HG02571 (cell line): ENCODE measurements around the gene DDX6.
"Not testable (repeated sequence)": the region's sequence is repeated elsewhere in the genome, so short reads cannot be mapped to it uniquely, and the experiment has no call there.

Experiments used
- ATAC-seq: cut with Tn5 transposase; IDR thresholded peaks from one replicate; pipeline ENCODE4 v1.9.1; 2021; ENCODE audit warnings: mild to moderate bottlenecking, moderate library complexity; ENCODE audit not compliant: unreplicated experiment

Gene DDX6

GRCh38 chr11:118791111-118791960, at the start of gene DDX6:
TSS of gene DDX6 (minus strand) at chr11:118791164. CDS start at chr11:118786251, 4,913 bp downstream.
- peak; percentile 44 for ATAC-seq

GRCh38 chr11:118838905-118839553, 48.1 kb upstream of the DDX6 start:
- ATAC-seq = peak; percentile 72

- no peak for ATAC-seq
Observed at GRCh38 chr11:118837868-118838267, 46.9 kb upstream of the DDX6 start.

GRCh38 chr11:118834427-118835028, 43.6 kb upstream of the DDX6 start:
- no peak for ATAC-seq

DNA sequence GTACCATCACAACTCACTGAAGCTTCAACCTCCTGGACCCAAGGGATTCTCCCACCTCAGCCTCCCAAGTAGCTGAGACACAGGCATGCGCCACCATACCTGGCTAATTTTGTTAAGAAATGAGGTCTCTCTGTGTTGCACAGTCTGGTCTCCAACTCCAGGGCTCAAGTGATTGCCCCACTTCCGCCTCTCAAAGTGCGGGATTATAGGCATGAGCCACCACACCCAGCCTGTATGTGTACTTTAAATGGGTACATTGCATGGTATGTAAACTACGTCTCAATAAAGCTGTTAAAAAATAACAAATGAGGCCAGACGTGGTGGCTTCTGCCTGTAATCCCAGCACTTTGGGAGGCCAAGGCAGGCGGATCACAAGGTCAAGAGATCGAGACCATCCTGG, 36.2 kb upstream of the DDX6 start:
- ATAC-seq = no peak

GRCh38 chr11:118822936-118823510, 32.1 kb upstream of the DDX6 start:
- not testable (repeated sequence) for ATAC-seq

DNA sequence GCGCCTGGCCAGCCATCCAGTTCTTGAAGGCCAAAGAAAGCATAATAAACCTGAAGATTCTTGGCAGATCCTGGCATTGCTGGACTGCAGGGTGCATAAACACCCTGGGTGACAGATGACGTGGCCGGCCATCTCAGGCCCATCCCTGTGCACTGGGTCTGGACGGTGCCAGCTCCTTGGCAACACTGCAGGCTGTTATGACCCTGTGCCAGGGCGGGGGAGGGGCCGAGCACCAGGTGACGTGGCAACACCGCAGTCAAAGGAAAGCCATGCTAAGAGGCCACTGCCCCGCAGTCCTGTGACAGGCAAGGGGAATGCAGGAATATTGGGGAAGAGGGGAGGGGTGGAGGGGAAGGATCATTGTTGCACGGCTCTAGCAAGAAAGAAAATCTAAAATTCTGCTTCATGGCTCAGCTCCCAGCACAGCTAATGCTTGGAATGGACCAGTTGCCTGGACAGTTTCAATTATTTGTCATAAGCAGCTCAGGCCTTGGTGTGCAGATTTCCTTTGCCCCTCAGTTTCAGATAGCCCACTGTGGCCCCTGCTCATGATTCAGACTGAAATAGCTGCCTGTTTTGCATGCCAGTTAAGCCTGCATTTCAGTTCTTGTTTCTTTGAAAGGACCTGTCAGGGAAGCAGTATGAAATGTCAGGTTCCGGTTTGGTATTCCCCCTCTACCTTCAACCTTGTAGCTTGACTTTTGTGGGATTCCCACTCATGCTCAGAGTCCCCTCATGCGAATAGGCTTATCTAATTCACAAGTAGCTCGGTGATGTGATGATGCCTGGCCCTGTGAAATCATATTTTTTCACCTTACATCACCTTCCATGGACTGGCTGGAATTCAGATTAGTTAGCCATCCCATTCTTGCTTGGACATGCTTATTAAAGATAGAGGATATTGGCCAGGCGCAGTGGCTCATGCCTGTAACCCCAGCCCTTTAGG, 29.7 kb upstream of the DDX6 start:
- ATAC-seq = peak; percentile 93

DNA sequence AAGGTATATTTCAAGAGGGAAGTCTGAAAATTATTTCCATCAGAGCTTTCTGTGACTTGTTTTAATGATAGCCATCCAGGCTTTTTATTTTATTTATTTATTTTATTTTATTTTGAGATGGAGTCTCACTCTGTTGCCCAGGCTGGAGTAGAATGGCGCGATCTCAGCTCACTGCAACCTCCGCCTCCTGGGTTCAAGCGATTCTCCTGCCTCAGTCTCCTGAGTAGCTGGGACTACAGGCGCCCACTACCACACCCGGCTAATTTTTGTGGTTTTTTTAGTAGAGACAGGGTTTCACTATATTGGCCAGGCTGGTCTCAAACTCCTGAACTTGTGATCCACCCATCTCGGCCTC, 29.0 kb upstream of the DDX6 start:
- ATAC-seq = not testable (repeated sequence)

DNA sequence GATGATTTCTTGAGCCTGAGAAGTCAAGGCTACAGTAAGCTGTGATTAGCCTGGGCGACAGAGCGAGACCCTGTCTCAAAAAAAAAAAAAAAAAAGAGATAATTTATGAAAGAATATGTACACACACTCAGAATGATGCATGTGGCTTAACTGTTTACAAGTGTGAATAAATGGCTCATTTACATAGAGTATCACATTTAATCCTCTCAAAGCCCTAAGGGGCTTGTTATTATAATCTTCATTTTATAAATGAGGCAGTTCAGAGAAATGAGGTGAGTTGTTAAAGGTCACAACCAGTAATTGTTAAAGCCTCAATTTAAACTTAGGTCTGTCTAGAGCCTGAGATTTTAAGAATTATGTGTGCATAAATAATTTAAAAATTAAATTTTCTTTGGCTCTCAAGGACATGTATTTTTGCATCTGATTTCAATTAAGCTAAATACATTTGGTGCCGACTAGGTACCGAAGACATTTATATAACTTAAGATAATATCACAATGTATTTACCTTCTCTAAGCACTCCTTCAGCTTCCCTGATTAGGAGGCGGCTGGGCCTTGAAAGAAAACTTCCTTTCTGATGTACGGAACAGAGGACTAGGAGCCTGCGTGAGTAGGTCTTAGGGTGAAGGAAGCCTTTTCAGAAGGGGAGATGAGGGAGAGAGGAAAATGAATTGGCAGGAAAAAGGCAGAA, 28.5 kb upstream of the DDX6 start:
- ATAC-seq = no peak

- no peak for ATAC-seq
Observed at GRCh38 chr11:118818130-118818529, 27.2 kb upstream of the DDX6 start.

DNA sequence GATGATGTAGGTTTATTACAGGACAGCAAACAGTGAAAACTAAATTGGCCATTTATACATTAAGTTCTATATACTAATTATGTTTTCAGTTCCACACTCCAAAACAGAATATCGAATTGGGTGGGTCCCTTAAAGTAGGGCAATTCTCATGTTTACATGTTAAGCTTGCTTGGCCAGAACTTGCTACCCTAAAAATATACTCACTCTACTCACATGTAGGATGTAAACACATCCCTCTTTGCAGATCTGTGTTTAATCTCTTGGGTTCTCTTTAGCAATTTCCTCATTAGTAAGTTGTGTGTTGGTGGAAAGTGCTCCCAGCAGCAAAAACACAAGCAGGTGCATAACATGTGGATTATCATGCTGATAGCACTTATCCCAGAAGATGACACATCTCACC, 22.6 kb upstream of the DDX6 start:
- no peak for ATAC-seq

- no peak for ATAC-seq
Observed at GRCh38 chr11:118812485-118812884, 21.5 kb upstream of the DDX6 start.

DNA sequence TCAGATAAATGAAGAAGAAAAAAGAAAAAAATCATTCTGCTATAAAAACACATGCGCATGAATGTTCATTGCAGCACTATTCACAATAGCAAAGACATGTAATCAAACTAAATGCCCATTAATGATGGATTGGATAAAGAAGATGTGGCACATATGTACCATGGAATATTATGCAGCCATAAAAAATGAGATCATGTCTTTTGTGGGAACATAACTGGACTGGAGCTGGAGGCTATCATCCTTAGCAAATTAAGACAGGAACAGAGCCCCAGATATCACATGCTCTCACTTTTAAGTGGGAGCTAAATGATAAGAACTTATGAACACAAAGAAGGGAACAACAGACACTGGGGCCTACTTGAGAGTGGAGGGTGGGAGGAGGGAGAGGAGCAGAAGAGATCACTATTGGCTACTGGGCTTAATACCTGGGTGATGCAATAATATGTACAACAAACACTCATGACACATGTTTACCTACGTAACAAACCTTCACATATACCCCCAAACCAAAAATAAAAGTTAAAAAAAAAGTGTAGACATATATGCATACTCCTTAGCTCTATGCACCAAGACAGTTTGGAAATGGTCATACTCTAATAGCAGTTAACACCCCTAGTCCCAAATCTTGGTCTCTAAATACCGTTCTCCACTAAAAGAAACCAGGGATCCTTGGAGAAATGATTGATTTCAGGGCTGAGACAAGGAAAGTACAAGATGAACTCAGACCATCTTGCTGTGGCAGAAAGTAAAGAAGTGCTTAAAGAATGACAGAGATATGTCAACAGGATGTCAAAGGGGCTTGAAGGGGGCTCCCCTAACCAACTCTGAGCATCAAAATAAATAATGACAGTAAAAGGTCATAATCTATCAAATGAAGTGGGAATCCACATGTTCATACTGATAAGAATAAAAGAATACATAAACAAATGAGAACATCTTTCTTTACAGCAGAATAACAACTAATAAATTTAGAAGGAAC, 17.1 kb upstream of the DDX6 start:
- no peak for ATAC-seq

DNA sequence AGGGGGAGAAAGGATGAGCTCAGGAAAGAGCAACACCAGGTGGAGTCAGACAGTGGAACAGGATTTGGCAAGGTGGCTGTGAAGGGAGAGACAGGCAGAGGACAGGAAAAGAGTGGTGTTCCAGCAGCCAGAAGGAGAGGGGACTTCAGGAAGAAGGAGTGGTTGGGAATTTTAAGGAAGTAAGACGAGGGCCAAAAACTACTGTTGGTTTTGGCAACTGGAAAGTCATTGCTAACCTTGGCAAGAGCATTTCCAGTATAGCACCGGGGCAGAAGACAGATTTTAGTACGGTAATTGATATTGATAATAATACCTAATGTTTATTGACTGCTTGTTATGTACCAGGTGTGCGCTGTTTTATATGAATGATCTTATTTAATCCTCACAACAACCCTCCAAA, 15.4 kb upstream of the DDX6 start:
- no peak for ATAC-seq

- no peak for ATAC-seq
Observed at GRCh38 chr11:118804094-118804493, 13.1 kb upstream of the DDX6 start.

- ATAC-seq = no peak
Observed at GRCh38 chr11:118799372-118799771, 8.4 kb upstream of the DDX6 start.

DNA sequence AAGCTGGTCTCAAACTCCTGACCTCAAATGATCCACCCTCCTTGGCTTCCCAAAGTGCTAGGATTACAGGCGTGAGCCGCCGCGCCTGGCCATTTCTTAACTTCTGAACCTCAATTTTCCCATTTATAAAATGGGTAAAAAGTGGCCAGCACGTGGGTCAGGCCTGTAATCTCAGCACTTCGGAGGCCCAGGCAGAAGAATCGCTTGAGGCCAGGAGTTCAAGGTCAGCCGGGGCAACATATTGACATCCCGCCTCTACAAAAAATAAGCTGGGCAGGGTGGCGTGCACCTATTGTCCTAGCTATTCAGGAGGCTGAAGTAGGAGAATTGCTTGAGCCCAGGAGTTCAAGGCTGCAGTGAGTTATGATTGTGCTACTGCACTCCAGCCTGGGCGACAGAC, 6.5 kb upstream of the DDX6 start:
- ATAC-seq = no peak

DNA sequence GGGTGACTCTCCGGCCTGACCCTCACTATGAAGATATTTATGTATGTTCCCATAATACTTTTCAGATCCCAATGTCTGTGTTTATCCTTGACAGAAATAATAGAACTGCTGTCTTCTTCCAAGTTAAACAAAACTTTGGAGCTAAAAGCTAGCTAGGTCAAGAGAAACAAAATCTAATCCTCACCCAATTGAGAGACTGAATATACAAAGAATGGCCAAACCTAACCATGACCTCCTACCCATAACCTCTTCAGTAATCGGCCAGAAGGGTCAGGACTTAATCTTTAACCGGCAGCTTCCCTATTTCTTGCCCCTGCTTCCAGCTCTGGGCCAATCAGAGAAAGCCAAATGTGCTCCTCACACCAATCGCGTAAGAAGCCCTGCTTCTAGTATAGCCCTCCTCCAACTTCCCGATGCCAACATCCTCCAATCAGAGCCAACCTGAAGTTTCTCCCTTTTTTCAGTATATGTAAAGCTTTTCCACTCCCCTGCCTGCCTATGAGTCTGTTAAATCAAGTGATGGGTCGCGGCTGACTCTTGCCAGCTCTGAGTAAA, 1.7 kb upstream of the DDX6 start:
- peak; percentile 54 for ATAC-seq
